Effector memory CD8-positive, alpha-beta T cell (primary cell): Measurements from ENCODE around the gene DCDC2.
"Not testable (repeated sequence)": the region's sequence is repeated elsewhere in the genome, so short reads cannot be mapped to it uniquely, and the experiment has no call there.

ENCODE experiments used
- ATAC-seq: fragments of 150-1000 bp; cut with Tn5 transposase; replicated peaks from 2 replicates; pipeline ENCODE4 v1.10.0; 2021; ENCODE audit warnings: mild to moderate bottlenecking, moderate library complexity
- DNase-seq, 3 experiments: peaks; one replicate each; pipeline ENCODE4 v3.0.0; 2021
- H3K27ac Mint-ChIP-seq, 2 donors: one replicate each; pipeline ENCODE4 v1.8.0; 2022; ENCODE audit warnings: mild to moderate bottlenecking in 2 of 2, mixed read lengths in 2 of 2, moderate library complexity in 2 of 2
- H3K27me3 Mint-ChIP-seq, 2 donors: one replicate each; pipeline ENCODE4 v1.8.0; 2022; ENCODE audit warnings: mixed read lengths in 2 of 2
- H3K36me3 Mint-ChIP-seq: one replicate; pipeline ENCODE4 v1.8.0; 2022; ENCODE audit warnings: mild to moderate bottlenecking, moderate library complexity, mixed read lengths; ENCODE audit not compliant: insufficient read depth
- H3K4me1 Mint-ChIP-seq, 2 donors: one replicate each; pipeline ENCODE4 v1.8.0; 2022; ENCODE audit warnings: low read depth in 2 of 2, mixed read lengths in 2 of 2
- H3K4me3 Mint-ChIP-seq, 2 donors: one replicate each; pipeline ENCODE4 v1.8.0; 2022; ENCODE audit warnings: mild to moderate bottlenecking in 2 of 2, mixed read lengths in 2 of 2, moderate library complexity in 2 of 2
- H3K9me3 Mint-ChIP-seq, 2 donors: one replicate each; pipeline ENCODE4 v1.8.0; 2022; ENCODE audit warnings: mixed read lengths in 2 of 2

DCDC2 gene

GRCh38 chr6:24148684-24149083, 209.2 kb downstream of the DCDC2 start:
- H3K9me3 Mint-ChIP-seq, result peaks cover 0 to 2% of the 10 kb centered on the region in 2 donors
- H3K27me3 Mint-ChIP-seq, result peaks cover 0 to 12% of the 10 kb centered on the region in 2 donors
- no peak overlapping the region for H3K4me3 Mint-ChIP-seq
- no peaks in the 10 kb centered on the region for H3K36me3 Mint-ChIP-seq
- no peak overlapping the region for H3K27ac Mint-ChIP-seq
- ATAC-seq, result no peak
- H3K4me1 Mint-ChIP-seq, result no peaks in the 10 kb centered on the region
- no peak for DNase-seq

DNA sequence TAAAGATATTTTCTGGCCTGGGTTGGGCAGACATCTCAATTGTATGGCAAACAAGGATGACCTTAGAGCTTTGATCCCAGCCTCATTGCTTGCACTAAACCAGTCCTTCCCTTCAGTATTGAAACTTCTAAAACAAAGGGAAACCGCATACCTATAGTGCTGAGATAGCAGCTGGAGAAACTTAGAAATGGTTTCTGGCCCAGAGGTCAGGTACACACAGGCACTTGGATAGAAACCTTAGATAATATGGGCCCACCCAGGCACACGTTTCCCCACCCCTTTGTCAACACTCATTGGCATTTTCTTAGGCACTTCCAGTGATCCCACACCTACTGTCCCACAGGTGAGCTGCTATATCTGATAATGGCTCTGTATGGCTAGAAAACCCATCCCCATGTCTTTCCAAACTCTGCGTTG, 209.7 kb downstream of the DCDC2 start:
- H3K36me3 Mint-ChIP-seq, result no peaks in the 10 kb centered on the region
- no peak overlapping the region for H3K27ac Mint-ChIP-seq
- H3K4me1 Mint-ChIP-seq, result no peaks in the 10 kb centered on the region
- no peak for DNase-seq
- H3K27me3 Mint-ChIP-seq, result peaks cover 0 to 12% of the 10 kb centered on the region in 2 donors
- H3K4me3 Mint-ChIP-seq, result no peak overlapping the region
- peaks cover 0 to 2% of the 10 kb centered on the region in 2 donors for H3K9me3 Mint-ChIP-seq
- ATAC-seq, result no peak

GRCh38 chr6:24147511-24148153, 210.2 kb downstream of the DCDC2 start:
- Mint-ChIP-seq H3K27me3 (peaks cover 0 to 12% of the 10 kb centered on the region in 2 donors), H3K27ac (no peak overlapping the region), H3K4me3 (no peak overlapping the region), H3K36me3 (no peaks in the 10 kb centered on the region), H3K4me1 (no peaks in the 10 kb centered on the region), H3K9me3 (peaks cover 0 to 2% of the 10 kb centered on the region in 2 donors)
- no peak for ATAC-seq
- no peak for DNase-seq

- peaks cover 0 to 2% of the 10 kb centered on the region in 2 donors for H3K9me3 Mint-ChIP-seq
- no peak overlapping the region for H3K4me3 Mint-ChIP-seq
- no peak overlapping the region for H3K27ac Mint-ChIP-seq
- no peak for ATAC-seq
- no peak for DNase-seq
- H3K36me3 Mint-ChIP-seq, result no peaks in the 10 kb centered on the region
- no peaks in the 10 kb centered on the region for H3K4me1 Mint-ChIP-seq
- peaks cover 0 to 12% of the 10 kb centered on the region in 2 donors for H3K27me3 Mint-ChIP-seq
These were observed 211.0 kb downstream of the DCDC2 start for GRCh38 chr6:24146871-24147270.

DNA sequence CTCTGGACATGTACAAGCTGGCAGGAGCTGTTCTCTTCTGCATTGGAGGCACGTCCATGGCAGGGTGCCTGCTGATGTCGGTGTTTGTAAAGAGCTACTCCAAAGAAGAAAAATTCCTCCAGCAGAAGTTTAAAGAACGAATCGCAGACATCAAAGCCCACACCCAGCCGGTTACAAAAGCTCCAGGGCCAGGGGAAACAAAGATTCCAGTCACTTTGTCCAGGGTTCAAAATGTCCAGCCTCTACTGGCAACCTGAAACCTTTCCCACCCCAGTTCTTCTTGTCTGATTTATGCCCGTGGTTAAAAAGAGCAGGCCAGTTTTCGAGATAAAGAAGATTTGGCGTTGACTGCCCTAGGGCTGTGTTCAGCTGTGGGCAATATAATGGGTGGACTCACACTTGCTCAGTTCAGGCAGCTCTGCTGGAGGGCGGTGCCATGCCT, 212.1 kb downstream of the DCDC2 start:
- H3K4me1 Mint-ChIP-seq, result no peaks in the 10 kb centered on the region
- ATAC-seq (no peak), DNase-seq (no peak)
- H3K4me3 Mint-ChIP-seq, result no peak overlapping the region
- peaks cover 0 to 12% of the 10 kb centered on the region in 2 donors for H3K27me3 Mint-ChIP-seq
- peaks cover 2 to 9% of the 10 kb centered on the region in 2 donors for H3K9me3 Mint-ChIP-seq
- no peak overlapping the region for H3K27ac Mint-ChIP-seq
- no peaks in the 10 kb centered on the region for H3K36me3 Mint-ChIP-seq

- H3K9me3 Mint-ChIP-seq, H3K4me1 Mint-ChIP-seq, ATAC-seq, H3K4me3 Mint-ChIP-seq, H3K36me3 Mint-ChIP-seq, H3K27me3 Mint-ChIP-seq, DNase-seq, H3K27ac Mint-ChIP-seq: not testable (repeated sequence)
These were observed 215.1 kb downstream of the DCDC2 start for GRCh38 chr6:24142733-24143132.

GRCh38 chr6:24140591-24140990, 217.3 kb downstream of the DCDC2 start:
- Mint-ChIP-seq H3K4me1 (no peaks in the 10 kb centered on the region), H3K9me3 (peaks cover 0 to 9% of the 10 kb centered on the region in 2 donors), H3K4me3 (no peak overlapping the region), H3K27ac (no peak overlapping the region), H3K36me3 (no peaks in the 10 kb centered on the region), H3K27me3 (no peaks in the 10 kb centered on the region)
- no peak for DNase-seq
- ATAC-seq, result no peak

DNA sequence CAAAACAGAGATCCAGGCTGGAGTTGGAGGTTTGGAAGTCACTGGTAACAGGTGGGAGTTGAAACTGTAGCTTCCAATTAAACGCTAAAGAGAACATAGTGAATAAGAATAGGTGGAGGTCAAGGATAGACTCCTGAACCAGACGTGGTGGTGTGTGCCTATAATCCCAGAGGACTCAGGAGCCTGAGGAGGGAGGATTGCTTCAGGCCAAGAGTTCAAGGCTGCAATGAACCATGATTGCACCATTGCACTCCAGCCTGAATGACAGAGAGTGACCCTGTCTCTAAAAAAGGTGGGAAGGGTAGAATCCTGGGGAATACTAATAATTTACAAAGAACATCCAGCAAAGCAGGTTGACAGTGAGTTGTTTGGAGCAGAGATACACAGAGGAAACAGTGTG, 218.2 kb downstream of the DCDC2 start:
- no peaks in the 10 kb centered on the region for H3K27me3 Mint-ChIP-seq
- no peak overlapping the region for H3K4me3 Mint-ChIP-seq
- H3K4me1 Mint-ChIP-seq, result no peaks in the 10 kb centered on the region
- DNase-seq (no peak), ATAC-seq (no peak)
- no peaks in the 10 kb centered on the region for H3K36me3 Mint-ChIP-seq
- no peak overlapping the region for H3K27ac Mint-ChIP-seq
- H3K9me3 Mint-ChIP-seq, result peaks cover 1 to 15% of the 10 kb centered on the region in 2 donors

DNA sequence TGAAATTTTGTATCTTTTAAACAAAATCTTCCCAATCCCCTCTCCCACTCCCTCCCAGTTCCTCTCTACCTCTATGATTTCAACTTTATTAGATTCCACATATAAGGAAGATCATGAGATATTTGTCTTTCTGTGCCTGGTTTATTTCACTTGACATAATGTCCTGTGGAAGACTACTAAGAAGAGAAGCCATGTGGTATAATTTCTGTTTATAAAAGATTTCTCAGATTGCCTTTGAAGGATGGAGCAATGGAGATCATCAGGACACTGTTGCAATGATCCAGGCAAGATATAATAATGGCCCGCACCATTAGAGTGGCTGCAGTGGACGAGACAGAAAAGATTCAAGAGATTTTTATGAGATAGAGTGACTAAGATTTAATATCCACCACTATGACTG, 218.8 kb downstream of the DCDC2 start:
- Mint-ChIP-seq H3K9me3 (peaks cover 1 to 15% of the 10 kb centered on the region in 2 donors), H3K4me1 (no peaks in the 10 kb centered on the region), H3K27ac (no peak overlapping the region), H3K36me3 (no peaks in the 10 kb centered on the region), H3K4me3 (no peak overlapping the region), H3K27me3 (no peaks in the 10 kb centered on the region)
- no peak for ATAC-seq
- no peak for DNase-seq

GRCh38 chr6:24131751-24132150, 226.1 kb downstream of the DCDC2 start:
- no peak for DNase-seq
- Mint-ChIP-seq H3K4me1 (no peaks in the 10 kb centered on the region), H3K27ac (no peak overlapping the region), H3K27me3 (peaks cover 0 to 2% of the 10 kb centered on the region in 2 donors), H3K4me3 (no peak overlapping the region), H3K9me3 (peaks cover 4 to 13% of the 10 kb centered on the region in 2 donors), H3K36me3 (no peaks in the 10 kb centered on the region)
- no peak for ATAC-seq

DNA sequence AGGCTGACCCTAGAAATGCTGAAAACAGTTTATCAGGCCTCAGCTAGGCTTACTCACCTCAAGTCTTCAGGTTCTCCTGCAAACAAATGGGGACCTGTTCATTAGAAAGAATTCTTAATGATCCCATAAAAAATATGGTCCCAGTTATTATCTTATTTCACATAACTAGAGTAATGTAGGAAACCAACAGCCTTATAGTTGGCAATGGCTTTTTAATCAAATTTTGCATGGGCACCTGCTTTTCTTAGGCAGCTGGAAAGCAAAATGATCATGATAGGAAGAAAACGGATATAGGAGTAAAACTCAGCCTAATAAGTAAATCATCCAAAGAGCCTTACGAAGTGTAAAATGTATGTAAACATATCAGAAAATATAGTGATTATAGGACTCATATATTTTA, 230.5 kb downstream of the DCDC2 start:
- H3K9me3 Mint-ChIP-seq, result peaks cover 5 to 13% of the 10 kb centered on the region in 2 donors

DNA sequence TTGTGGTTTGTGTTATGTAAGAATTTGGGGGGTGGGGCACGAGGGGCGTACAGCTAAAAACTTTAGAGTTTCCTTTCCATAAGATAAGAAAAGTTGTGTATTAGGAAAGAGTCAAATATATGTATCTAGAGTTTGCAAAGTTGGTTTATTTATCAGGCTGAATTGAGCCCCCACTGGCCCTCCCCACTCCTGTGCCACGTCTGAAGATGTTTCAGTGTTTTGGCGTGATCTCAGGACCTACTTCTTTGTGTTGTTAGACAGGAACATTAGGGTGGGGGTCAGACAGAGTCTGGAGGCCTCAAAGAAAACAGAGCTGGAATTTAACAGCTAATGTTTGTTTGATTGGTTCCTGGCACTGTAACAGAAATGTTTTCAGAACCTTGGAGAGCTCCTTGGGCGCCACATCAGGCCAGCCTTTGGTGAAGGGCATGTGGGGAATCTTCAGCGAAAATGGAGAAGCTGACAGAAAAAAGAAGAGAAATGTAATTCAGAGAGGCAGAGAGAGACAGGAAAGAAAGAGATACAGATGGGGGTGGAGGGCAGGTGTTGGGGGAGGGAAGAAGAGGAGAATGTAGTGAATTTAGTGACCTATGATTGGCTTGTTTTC, 231.2 kb downstream of the DCDC2 start:
- DNase-seq, result no peak
- Mint-ChIP-seq H3K4me1 (no peaks in the 10 kb centered on the region), H3K4me3 (no peak overlapping the region), H3K27me3 (peaks cover 9 to 18% of the 10 kb centered on the region in 2 donors), H3K9me3 (peaks cover 5 to 13% of the 10 kb centered on the region in 2 donors), H3K36me3 (no peaks in the 10 kb centered on the region), H3K27ac (no peak overlapping the region)
- ATAC-seq, result no peak

More for the DNA sequence above, 230.5 kb downstream of the DCDC2 start:
- peaks cover 7 to 18% of the 10 kb centered on the region in 2 donors for H3K27me3 Mint-ChIP-seq
- H3K36me3 Mint-ChIP-seq, result no peaks in the 10 kb centered on the region
- ATAC-seq, result no peak
- H3K4me3 Mint-ChIP-seq, result no peak overlapping the region
- H3K4me1 Mint-ChIP-seq, result no peaks in the 10 kb centered on the region
- DNase-seq, result no peak
- no peak overlapping the region for H3K27ac Mint-ChIP-seq

DNA sequence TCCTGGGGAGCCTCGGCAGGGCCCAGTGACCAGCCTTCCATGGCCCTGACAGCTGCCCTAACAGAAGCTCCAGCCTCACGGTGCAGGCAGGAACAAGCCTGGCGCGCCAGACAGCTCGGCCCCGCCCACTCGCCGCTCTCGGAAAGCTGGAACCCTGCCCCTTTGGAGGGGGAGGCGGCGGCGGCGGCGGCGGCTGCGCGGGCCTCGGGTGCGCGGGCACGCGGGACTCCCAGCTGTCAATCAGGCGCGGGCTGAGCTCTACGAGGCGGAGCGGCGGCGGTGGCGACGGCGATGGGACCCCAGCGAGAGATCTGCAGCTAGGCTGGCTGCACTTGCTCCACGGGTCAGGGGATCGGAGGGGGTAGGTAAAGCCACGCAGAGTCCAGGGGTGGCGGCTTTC, 231.9 kb downstream of the DCDC2 start, which contains the start of gene NRSN1:
NRSN1 (plus strand) TSS at position 236 of the 400 bp plus-strand sequence. CDS start 8,113 bp downstream, outside the sequence.
- Mint-ChIP-seq H3K36me3 (no peaks in the 10 kb centered on the region), H3K27me3 (peaks cover 9 to 18% of the 10 kb centered on the region in 2 donors), H3K4me3 (no peak within 1 kb of the TSS), H3K27ac (no peak within 1 kb of the TSS), H3K9me3 (peaks cover 5 to 13% of the 10 kb centered on the region in 2 donors), H3K4me1 (no peaks in the 10 kb centered on the region)
- ATAC-seq, result no peak
- DNase-seq, result no peak

DNA sequence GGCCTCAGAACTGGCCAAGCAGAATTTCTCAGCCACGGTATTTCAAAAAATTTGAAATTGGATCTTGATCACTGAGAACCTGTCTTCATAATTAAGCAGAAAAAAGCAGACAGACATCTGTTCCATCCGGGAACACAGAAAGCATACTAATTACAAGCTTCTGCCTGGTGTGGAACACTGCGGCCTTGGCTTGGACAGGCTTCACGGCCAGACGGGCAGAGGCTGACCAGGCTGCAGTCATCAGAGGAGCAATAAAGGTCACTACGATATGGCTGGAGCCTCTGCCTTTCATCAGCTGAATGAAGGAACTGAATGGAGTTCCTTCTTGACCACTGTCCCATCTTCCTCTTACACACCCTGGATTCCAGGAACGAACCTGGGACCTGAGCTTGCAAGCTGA, 235.7 kb downstream of the DCDC2 start:
- H3K4me3 Mint-ChIP-seq, result no peak overlapping the region
- H3K4me1 Mint-ChIP-seq, result no peaks in the 10 kb centered on the region
- ATAC-seq (no peak), DNase-seq (no peak)
- no peak overlapping the region for H3K27ac Mint-ChIP-seq
- H3K36me3 Mint-ChIP-seq, result no peaks in the 10 kb centered on the region
- H3K27me3 Mint-ChIP-seq, result peaks cover 9 to 18% of the 10 kb centered on the region in 2 donors
- H3K9me3 Mint-ChIP-seq, result peaks cover 5 to 8% of the 10 kb centered on the region in 2 donors
